ENCODE results near the gene LTB.

Gene LTB

GRCh38 chr6:31576897-31577578 is 5.2 kb downstream of the LTB start:
- in situ Hi-C loops (cut with MboI; ENCODE audit: low sequenced_read_pairs) = no loop called here

GRCh38 chr6:31575952-31576685 is 6.1 kb downstream of the LTB start:
- in situ Hi-C loops (cut with MboI; ENCODE audit: low sequenced_read_pairs) = no loop called here

GRCh38 chr6:31575335-31575901 is 6.8 kb downstream of the LTB start, which contains the start of gene TNF:
TSS of gene TNF (plus strand) at chr6:31575565. CDS start at chr6:31575742, 177 bp downstream.
- in situ Hi-C loops (cut with MboI; ENCODE audit: low sequenced_read_pairs) = no loop called here

- in situ Hi-C loops (cut with MboI; ENCODE audit: low sequenced_read_pairs) = no loop called here
These were observed 7.8 kb downstream of the LTB start for GRCh38 chr6:31574106-31575061.

GRCh38 chr6:31573239-31574105 is 8.8 kb downstream of the LTB start:
- in situ Hi-C loops (cut with MboI; ENCODE audit: low sequenced_read_pairs) = no loop called here

GRCh38 chr6:31572041-31572911 is 9.9 kb downstream of the LTB start, which contains the start of gene LTA:
TSS of gene LTA (plus strand) at chr6:31572289. CDS start at chr6:31572743, 454 bp downstream.
- in situ Hi-C loops (cut with MboI; ENCODE audit: low sequenced_read_pairs) = no loop called here

GRCh38 chr6:31569861-31570536 is 12.2 kb downstream of the LTB start:
- in situ Hi-C loops (cut with MboI; ENCODE audit: low sequenced_read_pairs) = no loop called here

GRCh38 chr6:31568537-31568961 is 13.7 kb downstream of the LTB start:
- in situ Hi-C loops (cut with MboI; ENCODE audit: low sequenced_read_pairs) = no loop called here

GRCh38 chr6:31567531-31568370 is 14.5 kb downstream of the LTB start:
- in situ Hi-C loops (cut with MboI; ENCODE audit: low sequenced_read_pairs) = no loop called here

- in situ Hi-C loops (cut with MboI; ENCODE audit: low sequenced_read_pairs) = no loop called here
These were observed 21.5 kb downstream of the LTB start for GRCh38 chr6:31560697-31561058.

- in situ Hi-C loops (cut with MboI; ENCODE audit: low sequenced_read_pairs) = no loop called here
These were observed 22.1 kb downstream of the LTB start for GRCh38 chr6:31559958-31560696.

- in situ Hi-C loops (cut with MboI; ENCODE audit: low sequenced_read_pairs) = no loop called here
These were observed 22.6 kb downstream of the LTB start for GRCh38 chr6:31559606-31559957.

GRCh38 chr6:31558631-31559500 is 23.4 kb downstream of the LTB start:
- in situ Hi-C loops (cut with MboI; ENCODE audit: low sequenced_read_pairs) = no loop called here

GRCh38 chr6:31558318-31558625 is 24.0 kb downstream of the LTB start:
- in situ Hi-C loops (cut with MboI; ENCODE audit: low sequenced_read_pairs) = no loop called here

- in situ Hi-C loops (cut with MboI; ENCODE audit: low sequenced_read_pairs) = no loop called here
These were observed 24.5 kb downstream of the LTB start for GRCh38 chr6:31557443-31558317.

Data from HL-60/S4 treated with phorbol 12-myristate 13-acetate at 8.2 ng/mL for 4 days and 3 days (cell line).